Hematopoietic multipotent progenitor cell treated with erythropoietin and hydrocortisone succinate and interleukin-3 and kit ligand, for 8 days (in vitro differentiated cells): Measurements from ENCODE around the gene TXK.

Experiments
- DNase-seq: peaks from one replicate; pipeline ENCODE4 v3.0.0-alpha.2; 2015

The TXK gene

DNA sequence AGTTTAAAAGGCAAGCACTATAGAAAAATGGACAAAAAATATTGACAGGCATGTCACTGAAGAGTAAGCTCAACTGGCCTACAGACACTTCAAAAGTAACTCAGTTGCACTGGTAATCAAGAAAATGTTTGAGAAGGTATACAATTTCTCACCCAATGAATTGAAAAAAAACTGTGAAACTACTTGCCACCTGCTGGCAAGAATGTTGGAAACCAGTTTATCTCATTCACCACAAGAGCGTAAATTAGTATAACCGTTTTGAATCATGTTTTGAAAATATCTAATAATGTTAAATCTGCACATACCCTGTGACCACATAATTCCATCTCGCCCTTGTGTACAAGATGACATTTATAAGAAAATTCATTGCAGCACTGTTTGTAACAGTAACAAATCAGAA lies 31.7 kb downstream of the TXK start:
- no peak for DNase-seq

- no peak for DNase-seq
These were observed 33.8 kb downstream of the TXK start for GRCh38 chr4:48100256-48100655.

DNA sequence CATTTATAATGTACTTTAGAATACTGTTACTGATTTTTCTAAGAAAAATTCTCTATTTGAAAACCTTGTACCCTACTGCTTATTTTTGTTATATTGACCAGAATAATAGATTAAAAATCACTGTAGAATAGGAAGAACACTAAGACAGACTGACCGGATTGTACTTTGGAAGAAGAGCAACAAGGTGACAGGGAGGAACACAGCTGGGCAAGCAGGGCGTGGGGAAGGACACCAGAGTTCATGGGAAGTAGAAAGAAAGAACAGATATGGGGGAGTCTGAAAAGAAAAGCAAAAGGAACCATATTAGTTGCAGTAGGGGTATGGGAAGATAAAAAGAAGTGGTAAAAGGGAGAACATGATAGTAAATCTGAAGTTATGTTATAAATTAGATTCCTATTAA lies 38.6 kb downstream of the TXK start:
- no peak for DNase-seq

DNA sequence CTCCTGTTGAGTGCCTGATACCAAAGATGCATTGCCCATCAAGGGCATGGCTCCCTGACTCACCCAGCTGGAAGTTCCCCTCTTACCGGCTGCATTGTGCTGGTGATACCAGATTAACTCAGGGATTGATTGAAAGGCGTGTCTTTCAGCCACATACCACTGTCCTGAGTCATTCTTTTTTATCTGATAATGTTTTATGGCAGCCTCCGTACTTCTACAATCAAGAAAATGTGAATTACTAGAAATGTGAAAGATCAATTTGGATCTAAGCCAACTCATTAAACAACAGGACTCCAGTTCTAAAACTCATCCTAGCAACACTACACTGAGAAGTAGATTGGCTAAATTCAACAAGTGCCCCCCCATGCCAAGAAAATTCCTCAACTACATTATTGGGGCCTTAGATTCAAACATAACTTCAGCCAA lies 40.0 kb downstream of the TXK start:
- peak; percentile 79 for DNase-seq

DNA sequence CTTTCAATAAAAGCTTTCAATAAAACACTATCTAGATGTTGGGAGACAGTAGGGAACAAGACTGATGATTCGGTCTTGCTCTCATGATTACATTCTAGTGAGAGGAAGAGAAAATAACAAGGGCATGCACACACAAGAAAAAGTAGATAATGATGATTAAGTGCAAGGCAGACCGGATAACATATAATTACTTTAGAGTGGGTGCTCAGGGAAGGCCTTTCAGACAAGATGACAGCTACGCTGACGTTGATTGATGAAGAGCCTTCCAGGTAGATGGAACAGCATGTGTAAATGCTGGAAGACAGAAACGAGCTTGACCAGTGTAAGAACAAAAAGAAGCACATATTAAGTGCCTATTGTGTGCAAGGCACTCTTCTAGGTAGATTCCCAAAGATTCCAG lies 43.4 kb downstream of the TXK start:
- no peak for DNase-seq

DNA sequence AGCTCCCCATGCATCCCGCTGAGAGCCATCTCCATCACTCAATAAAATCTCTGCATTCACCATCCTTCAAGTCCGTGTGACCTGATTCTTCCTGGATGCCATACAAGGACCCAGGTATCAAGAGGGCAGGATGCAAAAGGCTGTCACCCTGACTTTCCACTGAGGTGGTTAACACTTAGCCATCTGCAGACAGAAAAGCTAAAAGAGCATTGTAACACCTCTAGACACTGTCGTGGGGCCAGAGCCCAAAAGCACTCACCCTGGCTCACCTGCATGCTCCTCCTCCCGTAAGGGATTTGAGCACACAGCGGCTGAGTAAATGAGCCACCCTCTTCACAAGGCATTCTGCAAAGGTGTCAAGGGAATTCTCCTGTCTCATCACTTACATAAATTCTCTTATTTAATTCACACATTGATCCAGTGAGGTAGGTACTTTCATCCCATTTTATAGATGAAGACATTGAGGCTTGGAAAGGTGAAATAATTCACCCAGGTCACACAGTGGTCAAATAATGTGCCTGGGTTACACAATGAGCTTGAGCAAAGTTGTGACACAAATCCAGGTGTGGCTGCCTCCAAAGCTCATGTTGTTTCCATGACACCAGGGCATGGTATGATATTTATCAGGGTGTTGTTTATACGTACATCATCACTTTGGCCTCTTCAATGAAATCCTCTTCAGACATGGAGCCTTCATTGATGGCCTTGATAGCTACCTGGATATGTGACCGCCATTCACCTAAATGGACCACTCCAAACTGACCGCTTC lies 48.0 kb downstream of the TXK start:
- no peak for DNase-seq

- DNase-seq, result no peak
These were observed 51.1 kb downstream of the TXK start for GRCh38 chr4:48082956-48083355.

DNA sequence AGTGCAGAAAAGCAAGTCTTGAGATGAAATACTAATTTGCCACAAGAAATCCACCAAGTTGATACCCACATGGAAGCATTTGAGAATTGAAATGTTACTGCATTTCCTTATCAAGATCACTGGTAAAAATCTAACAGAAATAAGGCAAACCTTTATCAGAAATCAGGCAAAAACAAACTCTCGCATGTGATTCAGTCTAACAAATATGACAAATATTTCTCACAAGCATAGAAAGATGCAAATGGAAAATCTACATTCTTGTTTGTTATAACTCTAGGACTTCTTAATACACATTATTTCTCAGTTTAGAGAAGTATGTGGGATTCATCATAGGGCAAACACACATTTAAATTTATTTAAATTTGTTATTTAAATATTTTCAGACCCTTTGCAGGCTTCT lies 52.9 kb downstream of the TXK start:
- DNase-seq, result no peak

GRCh38 chr4:48079972-48080391 lies 54.1 kb downstream of the TXK start:
- no peak for DNase-seq

DNA sequence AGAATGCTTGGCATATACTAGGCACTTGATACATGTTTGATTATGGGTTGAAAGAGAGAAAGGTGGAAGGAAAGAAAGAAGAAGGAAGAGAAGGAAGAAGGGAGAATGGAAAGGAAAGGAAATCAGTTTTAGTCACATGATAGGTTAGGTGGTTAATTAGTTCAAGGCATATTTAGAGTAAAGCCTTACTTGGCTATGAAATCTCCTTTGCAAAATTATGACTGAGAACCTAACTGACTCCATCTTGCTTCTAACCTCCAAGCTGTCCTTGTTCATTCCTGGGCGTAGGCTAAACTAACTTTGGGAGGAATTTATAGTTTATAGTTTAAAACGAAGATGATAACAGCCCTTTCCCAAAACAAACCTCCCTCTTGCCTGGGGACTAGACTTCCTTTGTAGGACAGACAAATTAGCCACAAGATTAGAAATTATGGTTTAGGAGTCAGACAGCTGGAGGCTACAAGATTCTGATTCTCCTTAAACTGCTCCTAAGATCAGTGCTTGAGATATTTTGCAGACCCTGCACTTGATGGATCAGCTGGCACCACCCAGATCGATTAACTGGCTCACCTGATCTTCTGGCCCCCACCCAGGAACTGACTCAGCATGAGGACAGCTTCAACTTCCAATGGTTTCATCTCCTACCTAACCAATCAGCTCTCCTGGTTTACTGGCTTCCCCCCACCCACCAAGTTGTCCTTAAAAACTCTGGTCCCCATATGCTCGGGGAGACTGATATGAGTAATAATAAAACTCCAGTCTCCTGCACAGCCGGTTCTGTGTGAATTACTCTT lies 55.0 kb downstream of the TXK start:
- DNase-seq, result no peak

DNA sequence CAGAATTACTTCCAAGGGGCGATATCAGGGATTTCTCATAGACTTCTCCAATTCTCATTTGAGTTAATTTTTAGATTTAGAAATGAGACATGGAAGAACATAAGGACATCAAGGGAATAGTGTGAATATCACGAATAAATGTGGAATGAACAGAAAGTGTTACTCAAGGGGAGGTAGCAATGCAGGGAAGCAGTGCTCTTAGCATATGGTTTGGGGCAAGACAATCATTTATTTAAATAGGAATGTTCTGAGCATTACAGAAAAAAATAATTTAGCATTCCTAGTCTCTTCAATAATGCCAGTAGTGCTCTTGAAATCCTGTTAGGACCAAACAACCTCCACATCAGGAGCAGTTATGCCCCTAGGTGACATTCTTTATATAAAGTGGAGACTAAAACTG lies 55.6 kb downstream of the TXK start:
- DNase-seq, result no peak

GRCh38 chr4:48074657-48075056 lies 59.4 kb downstream of the TXK start:
- DNase-seq, result no peak

- DNase-seq, result no peak
These were observed 60.4 kb downstream of the TXK start for GRCh38 chr4:48073567-48074103.

DNA sequence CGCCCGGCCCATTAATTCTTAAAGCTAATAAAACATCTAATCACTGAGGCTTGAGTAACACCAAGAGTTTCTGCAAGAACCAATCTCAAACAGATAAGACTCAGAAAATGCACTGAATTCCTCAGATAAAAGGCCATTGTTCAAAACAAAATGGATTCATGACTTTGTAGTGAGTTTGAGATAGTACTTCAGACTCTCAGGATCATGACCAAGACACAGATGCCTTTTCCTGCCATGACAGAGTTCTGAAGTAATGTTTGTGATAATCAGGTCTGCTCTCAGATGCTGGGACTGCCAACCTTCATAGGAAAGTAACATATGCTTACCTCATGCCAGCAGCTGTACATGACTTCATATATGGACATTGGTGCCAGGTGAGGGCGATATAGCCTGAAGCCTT lies 62.9 kb downstream of the TXK start:
- DNase-seq, result no peak

DNA sequence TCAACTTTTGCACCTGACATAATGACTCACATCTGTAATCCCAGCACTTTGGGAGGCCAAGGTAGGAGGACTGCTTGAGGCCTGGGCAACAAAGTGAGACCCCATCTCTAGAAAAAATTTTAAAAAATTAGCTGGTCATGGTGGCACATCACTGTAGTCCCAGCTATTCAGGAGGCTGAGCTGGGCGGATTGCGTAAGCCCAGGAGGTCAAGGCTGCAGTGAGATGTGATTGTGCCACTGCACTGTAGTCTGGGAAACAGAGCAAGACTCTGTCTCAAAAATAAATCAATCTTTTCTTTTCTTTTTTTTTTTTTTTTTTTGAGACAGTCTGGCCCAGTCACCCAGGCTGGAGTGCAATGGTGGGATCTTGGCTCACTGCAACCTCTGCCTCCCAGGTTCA lies 65.0 kb downstream of the TXK start:
- DNase-seq, result no peak

- DNase-seq, result no peak
These were observed 65.9 kb downstream of the TXK start for GRCh38 chr4:48068182-48068581.

GRCh38 chr4:48067536-48067935 lies 66.5 kb downstream of the TXK start:
- DNase-seq, result no peak

- DNase-seq, result no peak
These were observed 68.4 kb downstream of the TXK start for GRCh38 chr4:48065587-48066052.

GRCh38 chr4:48064349-48064748 lies 69.7 kb downstream of the TXK start:
- DNase-seq, result no peak

GRCh38 chr4:48058617-48059530 lies 75.2 kb downstream of the TXK start:
- DNase-seq, result no peak

DNA sequence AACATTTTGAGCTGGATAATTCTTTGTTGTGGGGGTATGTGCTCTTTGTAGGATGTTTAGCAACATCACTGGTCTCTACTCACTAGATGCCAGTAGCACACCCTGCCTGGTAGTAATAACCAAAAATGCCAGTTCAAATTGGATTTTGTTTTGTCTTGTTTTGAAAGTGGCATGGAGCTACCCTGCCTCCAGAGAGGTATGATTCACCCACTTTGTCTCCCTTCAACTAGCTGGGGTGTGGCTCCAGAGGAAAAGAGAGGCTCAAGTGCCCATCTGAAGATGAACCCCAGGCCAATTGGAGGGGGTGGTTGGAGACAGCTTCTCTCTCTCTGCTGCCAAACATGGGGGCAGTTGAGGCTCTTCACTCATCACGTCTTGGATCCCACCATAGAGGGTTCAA lies 83.0 kb downstream of the TXK start:
- DNase-seq, result no peak

DNA sequence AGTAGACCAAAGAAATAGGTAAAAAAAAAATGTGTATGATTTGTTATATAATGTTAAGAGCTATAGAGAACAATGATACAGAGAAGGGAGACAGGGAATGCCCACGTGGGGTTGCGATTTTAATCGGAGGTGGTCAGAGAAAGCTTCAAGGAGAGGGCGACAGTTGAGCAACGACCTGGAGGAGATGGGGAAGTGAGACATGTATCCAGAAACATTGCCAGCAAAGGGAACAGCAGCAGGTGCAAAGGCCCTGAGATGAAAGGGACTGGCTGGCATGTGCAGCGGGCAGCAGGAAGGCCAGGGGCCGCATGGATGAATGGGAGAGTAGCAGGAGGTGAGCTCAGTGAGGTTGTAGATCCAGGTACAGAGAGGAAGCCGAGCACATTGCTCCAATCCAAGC lies 84.6 kb downstream of the TXK start:
- no peak for DNase-seq

- DNase-seq, result no peak
These were observed 86.2 kb downstream of the TXK start for GRCh38 chr4:48047896-48048295.
